ENCODE measurements around the gene KLHDC4.

DNA sequence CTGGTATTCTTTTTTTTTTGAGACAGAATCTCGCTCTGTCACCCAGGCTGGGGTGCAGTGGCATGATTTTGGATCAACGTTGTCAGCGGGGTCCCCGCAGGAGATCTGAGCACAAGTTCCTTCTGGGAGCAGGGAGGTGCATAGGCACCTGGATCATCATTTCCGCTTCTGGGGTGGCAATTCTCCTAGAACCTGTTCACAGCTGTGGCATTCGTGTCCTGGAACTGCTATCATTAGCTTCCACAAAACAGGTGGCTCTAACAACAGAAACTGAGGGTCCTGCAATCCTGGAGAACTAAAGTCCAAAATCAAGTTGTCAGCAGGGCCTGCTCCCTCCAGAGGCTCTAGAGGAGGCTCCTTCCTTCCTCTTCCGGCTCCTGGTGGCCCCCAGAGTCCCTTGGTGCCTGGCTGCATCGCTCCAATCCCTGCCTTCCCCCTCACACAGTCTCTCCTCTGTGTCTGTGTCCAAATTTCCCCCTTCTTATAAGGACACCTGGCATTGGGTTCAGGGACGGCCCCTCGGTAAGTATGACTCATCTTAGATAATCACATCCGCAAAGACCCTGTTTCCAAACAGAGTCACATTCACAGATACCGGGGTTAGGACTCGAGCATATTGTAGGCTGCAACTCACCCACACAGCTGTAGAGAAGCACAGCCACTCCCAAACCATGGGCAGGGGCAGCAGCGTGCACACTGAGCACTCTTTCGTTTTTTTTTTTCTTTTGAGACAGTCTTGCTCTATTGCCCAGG is 43.5 kb upstream of the KLHDC4 start:
- TF ChIP-seq, protein P1, sequence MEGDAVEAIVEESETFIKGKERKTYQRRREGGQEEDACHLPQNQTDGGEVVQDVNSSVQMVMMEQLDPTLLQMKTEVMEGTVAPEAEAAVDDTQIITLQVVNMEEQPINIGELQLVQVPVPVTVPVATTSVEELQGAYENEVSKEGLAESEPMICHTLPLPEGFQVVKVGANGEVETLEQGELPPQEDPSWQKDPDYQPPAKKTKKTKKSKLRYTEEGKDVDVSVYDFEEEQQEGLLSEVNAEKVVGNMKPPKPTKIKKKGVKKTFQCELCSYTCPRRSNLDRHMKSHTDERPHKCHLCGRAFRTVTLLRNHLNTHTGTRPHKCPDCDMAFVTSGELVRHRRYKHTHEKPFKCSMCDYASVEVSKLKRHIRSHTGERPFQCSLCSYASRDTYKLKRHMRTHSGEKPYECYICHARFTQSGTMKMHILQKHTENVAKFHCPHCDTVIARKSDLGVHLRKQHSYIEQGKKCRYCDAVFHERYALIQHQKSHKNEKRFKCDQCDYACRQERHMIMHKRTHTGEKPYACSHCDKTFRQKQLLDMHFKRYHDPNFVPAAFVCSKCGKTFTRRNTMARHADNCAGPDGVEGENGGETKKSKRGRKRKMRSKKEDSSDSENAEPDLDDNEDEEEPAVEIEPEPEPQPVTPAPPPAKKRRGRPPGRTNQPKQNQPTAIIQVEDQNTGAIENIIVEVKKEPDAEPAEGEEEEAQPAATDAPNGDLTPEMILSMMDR (IDR thresholded peaks at IDR 0.05; ENCODE audit: borderline replicate concordance, extremely low read depth, low read length, poor library complexity, severe bottlenecking) = no peak
- TF ChIP-seq EZH2 (IDR thresholded peaks at IDR 0.05; ENCODE audit: borderline replicate concordance, low read depth, low read length, severe bottlenecking) = no peak

Data from DND-41 (cell line).